ENCODE results near the gene TBX6.
"Not testable (repeated sequence)": the region's sequence is repeated elsewhere in the genome, so short reads cannot be mapped to it uniquely, and the experiment has no call there.

The TBX6 gene

GRCh38 chr16:30121741-30122571 is 30.2 kb upstream of the TBX6 start:
- H3K27me3 ChIP-seq (ENCODE audit: control insufficient read depth, insufficient read depth, low read length): no peaks in the 10 kb centered on the region
- peaks cover 22% of the 10 kb centered on the region for H3K36me3 ChIP-seq (ENCODE audit: control insufficient read depth, insufficient read depth, low read length)
- peak overlapping the region; percentile 90 for H3K27ac ChIP-seq (ENCODE audit: low read depth, low read length)
- peak overlapping the region; percentile 95 for H3K9ac ChIP-seq (ENCODE audit: low read length)
- peaks cover 11% of the 10 kb centered on the region for H3K4me1 ChIP-seq (ENCODE audit: control insufficient read depth, insufficient read depth, low read length)
- H3K4me3 ChIP-seq (ENCODE audit: low read length): peak overlapping the region; percentile 83

- Histone ChIP-seq H3K27ac (ENCODE audit: low read depth, low read length) (no peak overlapping the region), H3K36me3 (ENCODE audit: control insufficient read depth, insufficient read depth, low read length) (peaks cover 30% of the 10 kb centered on the region), H3K4me1 (ENCODE audit: control insufficient read depth, insufficient read depth, low read length) (peaks cover 11% of the 10 kb centered on the region)
Observed at GRCh38 chr16:30120340-30121105, 28.8 kb upstream of the TBX6 start.

GRCh38 chr16:30119428-30119827 is 27.7 kb upstream of the TBX6 start:
- H3K27me3 ChIP-seq (ENCODE audit: control insufficient read depth, insufficient read depth, low read length): no peaks in the 10 kb centered on the region
- peaks cover 10% of the 10 kb centered on the region for H3K4me1 ChIP-seq (ENCODE audit: control insufficient read depth, insufficient read depth, low read length)
- no peak overlapping the region for H3K9ac ChIP-seq (ENCODE audit: low read length)
- H3K4me3 ChIP-seq (ENCODE audit: low read length): no peak overlapping the region
- no peak overlapping the region for H3K27ac ChIP-seq (ENCODE audit: low read depth, low read length)
- peaks cover 34% of the 10 kb centered on the region for H3K36me3 ChIP-seq (ENCODE audit: control insufficient read depth, insufficient read depth, low read length)

More at GRCh38 chr16:30120340-30121105, 28.8 kb upstream of the TBX6 start:
- no peaks in the 10 kb centered on the region for H3K27me3 ChIP-seq (ENCODE audit: control insufficient read depth, insufficient read depth, low read length)
- no peak overlapping the region for H3K4me3 ChIP-seq (ENCODE audit: low read length)
- H3K9ac ChIP-seq (ENCODE audit: low read length): no peak overlapping the region

GRCh38 chr16:30117768-30118167 is 26.0 kb upstream of the TBX6 start:
- Histone ChIP-seq H3K4me3 (ENCODE audit: low read length) (no peak overlapping the region), H3K27ac (ENCODE audit: low read depth, low read length) (no peak overlapping the region), H3K36me3 (ENCODE audit: control insufficient read depth, insufficient read depth, low read length) (peaks cover 35% of the 10 kb centered on the region), H3K9ac (ENCODE audit: low read length) (no peak overlapping the region), H3K4me1 (ENCODE audit: control insufficient read depth, insufficient read depth, low read length) (peaks cover 6% of the 10 kb centered on the region), H3K27me3 (ENCODE audit: control insufficient read depth, insufficient read depth, low read length) (no peaks in the 10 kb centered on the region)

- Histone ChIP-seq H3K4me1 (ENCODE audit: control insufficient read depth, insufficient read depth, low read length) (peaks cover 3% of the 10 kb centered on the region), H3K27me3 (ENCODE audit: control insufficient read depth, insufficient read depth, low read length) (no peaks in the 10 kb centered on the region), H3K9ac (ENCODE audit: low read length) (no peak overlapping the region), H3K27ac (ENCODE audit: low read depth, low read length) (no peak overlapping the region), H3K36me3 (ENCODE audit: control insufficient read depth, insufficient read depth, low read length) (peaks cover 40% of the 10 kb centered on the region), H3K4me3 (ENCODE audit: low read length) (no peak overlapping the region)
Observed at GRCh38 chr16:30116291-30117207, 24.8 kb upstream of the TBX6 start.

GRCh38 chr16:30115238-30115637 is 23.5 kb upstream of the TBX6 start:
- Histone ChIP-seq H3K4me1 (ENCODE audit: control insufficient read depth, insufficient read depth, low read length) (no peaks in the 10 kb centered on the region), H3K36me3 (ENCODE audit: control insufficient read depth, insufficient read depth, low read length) (peaks cover 40% of the 10 kb centered on the region), H3K4me3 (ENCODE audit: low read length) (no peak overlapping the region), H3K9ac (ENCODE audit: low read length) (no peak overlapping the region), H3K27ac (ENCODE audit: low read depth, low read length) (no peak overlapping the region), H3K27me3 (ENCODE audit: control insufficient read depth, insufficient read depth, low read length) (no peaks in the 10 kb centered on the region)

- not testable (repeated sequence) for H3K27ac ChIP-seq (ENCODE audit: low read depth, low read length); H3K4me1 ChIP-seq (ENCODE audit: control insufficient read depth, insufficient read depth, low read length); H3K4me3 ChIP-seq (ENCODE audit: low read length); H3K27me3 ChIP-seq (ENCODE audit: control insufficient read depth, insufficient read depth, low read length); H3K9ac ChIP-seq (ENCODE audit: low read length)
- peaks cover 40% of the 10 kb centered on the region for H3K36me3 ChIP-seq (ENCODE audit: control insufficient read depth, insufficient read depth, low read length)
Observed at GRCh38 chr16:30114833-30115232, 23.1 kb upstream of the TBX6 start.

- Histone ChIP-seq H3K9ac (ENCODE audit: low read length) (no peak overlapping the region), H3K27me3 (ENCODE audit: control insufficient read depth, insufficient read depth, low read length) (no peaks in the 10 kb centered on the region), H3K27ac (ENCODE audit: low read depth, low read length) (no peak overlapping the region), H3K4me1 (ENCODE audit: control insufficient read depth, insufficient read depth, low read length) (no peaks in the 10 kb centered on the region), H3K36me3 (ENCODE audit: control insufficient read depth, insufficient read depth, low read length) (peaks cover 36% of the 10 kb centered on the region), H3K4me3 (ENCODE audit: low read length) (no peak overlapping the region)
Observed at GRCh38 chr16:30114411-30114810, 22.7 kb upstream of the TBX6 start.

- Histone ChIP-seq H3K4me3 (ENCODE audit: low read length) (no peak overlapping the region), H3K36me3 (ENCODE audit: control insufficient read depth, insufficient read depth, low read length) (peaks cover 33% of the 10 kb centered on the region), H3K4me1 (ENCODE audit: control insufficient read depth, insufficient read depth, low read length) (no peaks in the 10 kb centered on the region), H3K9ac (ENCODE audit: low read length) (no peak overlapping the region), H3K27ac (ENCODE audit: low read depth, low read length) (no peak overlapping the region), H3K27me3 (ENCODE audit: control insufficient read depth, insufficient read depth, low read length) (no peaks in the 10 kb centered on the region)
Observed at GRCh38 chr16:30113711-30114333, 22.1 kb upstream of the TBX6 start.

- Histone ChIP-seq H3K27me3 (ENCODE audit: control insufficient read depth, insufficient read depth, low read length) (no peaks in the 10 kb centered on the region), H3K4me1 (ENCODE audit: control insufficient read depth, insufficient read depth, low read length) (no peaks in the 10 kb centered on the region), H3K4me3 (ENCODE audit: low read length) (no peak within 1 kb of the TSS), H3K27ac (ENCODE audit: low read depth, low read length) (no peak within 1 kb of the TSS), H3K36me3 (ENCODE audit: control insufficient read depth, insufficient read depth, low read length) (peaks cover 29% of the 10 kb centered on the region), H3K9ac (ENCODE audit: low read length) (no peak within 1 kb of the TSS)
Observed at GRCh38 chr16:30113031-30113710, 21.4 kb upstream of the TBX6 start, which contains the start of gene GDPD3. Gene GDPD3, minus strand, starts transcription at chr16:30113537. Its CDS starts 59 bp downstream, at chr16:30113478.

GRCh38 chr16:30112197-30113030 is 20.7 kb upstream of the TBX6 start:
- H3K9ac ChIP-seq (ENCODE audit: low read length): no peak overlapping the region
- no peak overlapping the region for H3K27ac ChIP-seq (ENCODE audit: low read depth, low read length)
- H3K27me3 ChIP-seq (ENCODE audit: control insufficient read depth, insufficient read depth, low read length): no peaks in the 10 kb centered on the region
- no peaks in the 10 kb centered on the region for H3K4me1 ChIP-seq (ENCODE audit: control insufficient read depth, insufficient read depth, low read length)
- H3K36me3 ChIP-seq (ENCODE audit: control insufficient read depth, insufficient read depth, low read length): peaks cover 25% of the 10 kb centered on the region
- H3K4me3 ChIP-seq (ENCODE audit: low read length): no peak overlapping the region

Data from rectal smooth muscle tissue (tissue), 1 donor.